CD4-positive, alpha-beta memory T cell (primary cell): ENCODE data around the gene TUBG1. TPM values are rescaled to one million over a fixed set of nuclear protein-coding genes. Genes with fewer than 3 reads are reported as not detected.

Source experiments
- CTCF ChIA-PET: fragments of 350-600 bp; sonication (Branson Sonifier 250); formaldehyde crosslinking; loops from one replicate; lab custom pipeline; 2021; ENCODE audit warnings: inconsistent platforms; ENCODE audit not compliant: partially characterized antibody; lab: Charles Lee
- POLR2A ChIA-PET: fragments of 350-600 bp; sonication (Branson Sonifier 250); formaldehyde crosslinking; loops from one replicate; lab custom pipeline; 2021; ENCODE audit not compliant: partially characterized antibody; lab: Charles Lee
- DNase-seq, 5 donors: peaks; one replicate each; pipeline versions ENCODE4 v3.0.0 to v3.0.0-alpha.2; 2020 to 2022; ENCODE audit warnings: mixed read lengths in 1 of 5
- H3K27ac ChIP-seq: one replicate; pipeline ENCODE4 v1.7.0; 2013; ENCODE audit warnings: low read depth, low read length
- H3K27me3 ChIP-seq: 2 replicates; pipeline ENCODE4 v1.7.0; 2013; ENCODE audit warnings: mild to moderate bottlenecking, low read length, moderate library complexity; ENCODE audit not compliant: insufficient read depth
- H3K36me3 ChIP-seq: 2 replicates; pipeline ENCODE4 v1.7.0; 2013; ENCODE audit warnings: mild to moderate bottlenecking, low read length, moderate library complexity; ENCODE audit not compliant: insufficient read depth
- H3K4me1 ChIP-seq: 2 replicates; pipeline ENCODE4 v1.7.0; 2013; ENCODE audit warnings: mild to moderate bottlenecking, low read length, moderate library complexity; ENCODE audit not compliant: insufficient read depth
- H3K4me3 ChIP-seq, 2 donors: one replicate each; pipeline ENCODE4 v1.7.0; 2013; ENCODE audit warnings: low read length in 2 of 2, mild to moderate bottlenecking in 1 of 2
- H3K9me3 ChIP-seq, 2 donors: one replicate each; pipeline ENCODE4 v1.7.0; 2013; ENCODE audit warnings: low read length in 2 of 2, control low read depth in 1 of 2; ENCODE audit not compliant: control insufficient read depth in 1 of 2
- H3K27ac Mint-ChIP-seq, 7 donors: one replicate each; pipeline ENCODE4 v1.8.0; 2020 to 2021; ENCODE audit warnings: mixed read lengths in 7 of 7, mild to moderate bottlenecking in 6 of 7, inconsistent platforms in 3 of 7, moderate library complexity in 3 of 7
- H3K27me3 Mint-ChIP-seq, 2 donors: one replicate each; pipeline ENCODE4 v1.8.0; 2020 to 2021; ENCODE audit warnings: mixed read lengths in 2 of 2
- H3K36me3 Mint-ChIP-seq, 2 donors: one replicate each; pipeline ENCODE4 v1.8.0; 2020 to 2021; ENCODE audit warnings: mixed read lengths in 2 of 2, inconsistent platforms in 1 of 2, mild to moderate bottlenecking in 1 of 2
- H3K4me1 Mint-ChIP-seq, 4 donors: one replicate each; pipeline ENCODE4 v1.8.0; 2020 to 2021; ENCODE audit warnings: mixed read lengths in 4 of 4, mild to moderate bottlenecking in 1 of 4
- H3K4me3 Mint-ChIP-seq, 8 donors: one replicate each; pipeline ENCODE4 v1.8.0; 2020 to 2021; ENCODE audit warnings: mixed read lengths in 8 of 8, mild to moderate bottlenecking in 7 of 8, moderate library complexity in 6 of 8, inconsistent platforms in 3 of 8
- H3K9me3 Mint-ChIP-seq, 8 donors: one replicate each; pipeline ENCODE4 v1.8.0; 2020 to 2021; ENCODE audit warnings: mixed read lengths in 8 of 8, mild to moderate bottlenecking in 5 of 8, inconsistent platforms in 3 of 8, moderate library complexity in 1 of 8
- intact Hi-C: fragments of 100-400 bp; cut with micrococcal nuclease; formaldehyde crosslinking; loops from one replicate; pipeline ENCODE4 v1.15.1; 2023
- polyA plus RNA-seq, 2 donors: library from polyadenylated mRNA; unstranded; fragments of 300-500 nt; fragmentation: Illumina TruSeq; gene quantifications; one replicate each; pipeline ENCODE4 v1.2.3, GENCODE V29; 2021
- total RNA-seq, 2 experiments: library from RNA; stranded (reverse); gene quantifications; one replicate each; pipeline ENCODE4 v1.2.3, GENCODE V29; 2021

The TUBG1 gene
- total and polyA plus RNA-seq, 4 experiments from 2014 or later: 6.4 to 16.5 (median 13.2) TPM

DNA sequence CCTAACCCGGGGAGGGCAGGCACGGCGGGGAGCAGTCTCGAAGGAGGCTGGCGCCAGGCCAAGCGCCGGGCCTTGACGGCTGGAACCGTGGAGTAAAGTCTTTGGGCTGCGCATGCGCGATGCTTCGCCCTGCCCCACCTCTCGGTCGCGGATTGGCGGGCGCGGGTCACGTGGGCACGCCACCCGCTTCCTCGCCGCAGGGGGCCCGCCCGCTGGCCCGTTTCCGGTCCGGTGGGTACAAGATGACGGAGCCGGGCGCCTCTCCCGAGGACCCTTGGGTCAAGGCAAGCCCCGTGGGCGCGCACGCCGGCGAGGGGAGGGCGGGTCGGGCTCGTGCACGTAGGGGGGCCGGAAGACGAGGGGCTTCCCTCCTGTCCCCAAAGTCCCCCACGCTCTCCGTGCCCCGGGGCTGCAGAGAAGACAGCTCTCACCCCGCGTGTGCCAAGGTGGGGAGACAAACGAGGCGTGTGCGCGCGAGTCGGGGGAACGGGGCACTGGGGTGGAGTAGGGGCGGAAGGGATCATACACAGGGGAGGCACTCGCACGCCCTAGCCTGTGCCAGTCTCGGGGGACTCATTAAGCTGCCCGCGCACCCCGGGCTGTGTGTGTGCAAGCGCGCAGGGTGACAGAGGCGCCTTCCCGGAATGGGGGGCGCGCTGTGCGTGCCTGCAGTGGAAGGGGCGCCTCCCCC is 42.5 kb upstream of the TUBG1 start, which contains the start of gene MLX:
MLX (plus strand) TSS at position 218 of the 691 bp plus-strand sequence; CDS start at position 243, 25 bp downstream.
- POLR2A ChIA-PET: interaction anchor here (0.7 to 6.3 kb wide), 12 partner anchors 8 to 794 kb away, joined by 3 to 73 read pairs (median 6); partner anchors contain the start of genes NAGLU, PSMC3IP, RETREG3 and TUBG1
- CTCF ChIA-PET: interaction anchor here (0.8 to 4.5 kb wide), 4 partner anchors 9 to 37 kb away, joined by 3 to 37 read pairs (median 4); partner anchors contain the start of genes NAGLU and PSMC3IP
- Mint-ChIP-seq H3K27me3 (no peaks in the 10 kb centered on the region), H3K4me3 (peak within 1 kb of the TSS; percentile 94 to 98 (median 96)), H3K4me1 (peaks cover 13 to 65% (median 42%) of the 10 kb centered on the region in 4 donors), H3K27ac (peak within 1 kb of the TSS; percentile 95 to 98 (median 96)), H3K36me3 (peaks cover 21 to 65% of the 10 kb centered on the region in 2 donors), H3K9me3 (no peaks in the 10 kb centered on the region)
- Histone ChIP-seq H3K27me3 (no peaks in the 10 kb centered on the region), H3K9me3 (no peaks in the 10 kb centered on the region), H3K4me1 (peaks cover 56% of the 10 kb centered on the region), H3K36me3 (peaks cover 58% of the 10 kb centered on the region), H3K4me3 (peak within 1 kb of the TSS; percentile 89 to 97), H3K27ac (peak within 1 kb of the TSS; percentile 79)
- peak; percentile 90 to 91 (median 90) for DNase-seq
- intact Hi-C loops: loop anchor here (1.0 kb wide), 1 partner anchor 10 kb away; the partner anchor contains the start of gene PSMC3IP

DNA sequence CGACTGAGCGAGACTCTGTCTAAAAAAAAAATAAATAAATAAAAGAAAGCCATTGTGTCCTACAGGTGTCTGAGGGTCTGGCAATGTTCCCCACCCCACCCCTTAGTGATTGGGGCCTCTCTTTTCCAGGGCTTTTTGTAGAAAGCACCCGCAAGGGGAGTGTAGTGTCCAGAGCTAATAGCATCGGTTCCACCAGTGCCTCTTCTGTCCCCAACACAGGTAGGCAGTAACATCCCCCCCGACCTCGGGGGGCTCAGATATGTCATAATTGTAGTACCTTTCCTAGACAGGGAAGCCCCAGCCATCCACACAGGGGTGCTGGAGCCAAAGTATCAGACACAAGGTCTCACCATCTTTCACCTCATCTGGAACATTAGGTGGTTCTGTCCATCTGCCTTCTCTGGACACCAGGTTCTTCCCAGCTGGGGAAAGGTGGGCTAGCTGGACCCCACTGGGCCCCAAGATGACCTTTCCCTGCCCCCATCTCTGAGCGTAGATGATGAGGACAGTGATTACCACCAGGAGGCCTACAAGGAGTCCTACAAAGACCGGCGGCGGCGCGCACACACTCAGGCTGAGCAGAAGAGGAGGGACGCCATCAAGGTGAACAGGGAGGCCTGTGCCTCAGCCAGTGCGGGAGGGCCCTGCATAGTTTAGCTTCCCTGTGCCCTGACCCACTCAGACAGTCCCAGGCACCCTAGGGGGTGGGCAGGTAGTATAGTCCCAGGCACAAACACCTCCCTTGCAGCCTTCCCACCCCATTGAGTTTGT is 41.0 kb upstream of the TUBG1 start:
- Histone ChIP-seq H3K27me3 (no peaks in the 10 kb centered on the region), H3K4me3 (no peak overlapping the region), H3K36me3 (peaks cover 72% of the 10 kb centered on the region), H3K9me3 (no peaks in the 10 kb centered on the region), H3K4me1 (peaks cover 46% of the 10 kb centered on the region), H3K27ac (no peak overlapping the region)
- no peak for DNase-seq
- H3K9me3 Mint-ChIP-seq: no peaks in the 10 kb centered on the region
- peaks cover 28 to 75% of the 10 kb centered on the region in 2 donors for H3K36me3 Mint-ChIP-seq
- H3K27me3 Mint-ChIP-seq: no peaks in the 10 kb centered on the region
- H3K27ac Mint-ChIP-seq: peak overlapping the region in 6 of 7 donors; percentile 41 to 96 (median 58)
- H3K4me3 Mint-ChIP-seq: peak overlapping the region; percentile 20 to 98 (median 57)
- POLR2A ChIA-PET: interaction anchor here (1.3 to 6.3 kb wide), 5 partner anchors 9 to 40 kb away, joined by 3 to 73 read pairs (median 19); partner anchors contain the start of genes NAGLU, PSMC3IP, RETREG3 and TUBG1
- CTCF ChIA-PET: interaction anchor here (1.0 to 4.5 kb wide), 2 partner anchors 10 to 38 kb away, joined by 3 to 37 read pairs; partner anchors contain the start of gene PSMC3IP
- intact Hi-C loops: no loop called here
- peaks cover 15 to 58% (median 33%) of the 10 kb centered on the region in 4 donors for H3K4me1 Mint-ChIP-seq

DNA sequence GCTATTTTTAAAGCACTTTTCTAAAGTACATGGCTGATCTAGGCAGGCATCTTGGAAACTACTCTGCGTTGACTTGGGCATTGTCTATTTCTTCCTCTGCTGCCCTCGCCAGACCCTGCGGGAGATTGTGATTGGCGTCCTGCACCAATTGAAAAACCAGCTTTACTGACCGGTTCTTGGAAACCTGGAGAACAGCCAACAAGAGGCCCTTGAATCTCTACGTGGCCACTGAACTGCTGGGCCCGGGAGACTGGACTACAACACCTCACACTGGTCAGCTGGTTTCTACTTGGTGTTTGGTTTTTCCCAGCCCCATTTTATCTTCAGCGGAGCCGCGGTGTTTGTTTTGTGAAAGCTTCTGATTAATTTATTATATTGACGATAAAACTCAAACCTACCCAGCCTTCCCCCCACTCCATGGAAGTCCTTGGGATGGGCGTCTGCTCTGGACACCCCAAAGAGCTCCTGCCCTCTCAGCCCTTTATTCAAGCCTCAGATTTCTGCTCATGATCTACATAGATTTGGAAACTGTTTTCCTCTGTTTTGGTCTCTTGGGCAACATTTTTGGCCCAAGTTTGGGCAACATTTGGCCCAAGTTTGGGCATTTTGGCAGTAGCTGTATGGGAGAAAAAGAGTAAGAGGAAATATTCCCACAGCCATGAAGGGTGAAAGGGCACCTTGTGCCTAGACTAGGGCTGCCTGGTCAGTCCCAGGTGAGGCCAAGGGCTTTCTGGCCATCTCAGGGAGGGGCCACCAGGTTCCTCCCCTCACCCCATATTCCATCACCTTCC is 37.9 kb upstream of the TUBG1 start:
- no peaks in the 10 kb centered on the region for H3K9me3 Mint-ChIP-seq
- H3K4me3 Mint-ChIP-seq: peak overlapping the region in 1 of 8 donors; percentile 39
- Histone ChIP-seq H3K36me3 (peaks cover 53% of the 10 kb centered on the region), H3K27ac (no peak overlapping the region), H3K4me1 (peaks cover 28% of the 10 kb centered on the region), H3K9me3 (no peaks in the 10 kb centered on the region), H3K27me3 (no peaks in the 10 kb centered on the region), H3K4me3 (no peak overlapping the region)
- DNase-seq: no peak
- intact Hi-C loops: no loop called here
- no peak overlapping the region for H3K27ac Mint-ChIP-seq
- peaks cover 16 to 42% (median 28%) of the 10 kb centered on the region in 4 donors for H3K4me1 Mint-ChIP-seq
- no peaks in the 10 kb centered on the region for H3K27me3 Mint-ChIP-seq
- H3K36me3 Mint-ChIP-seq: peaks cover 34 to 67% of the 10 kb centered on the region in 2 donors
- POLR2A ChIA-PET: interaction anchor here (0.6 kb wide), 1 partner anchor 142 kb away, joined by 3 read pairs; no protein-coding TSS in a partner anchor
- CTCF ChIA-PET: interaction anchor here (0.8 to 1.7 kb wide), 2 partner anchors 8 to 23 kb away, joined by 3 to 4 read pairs; no protein-coding TSS in a partner anchor

DNA sequence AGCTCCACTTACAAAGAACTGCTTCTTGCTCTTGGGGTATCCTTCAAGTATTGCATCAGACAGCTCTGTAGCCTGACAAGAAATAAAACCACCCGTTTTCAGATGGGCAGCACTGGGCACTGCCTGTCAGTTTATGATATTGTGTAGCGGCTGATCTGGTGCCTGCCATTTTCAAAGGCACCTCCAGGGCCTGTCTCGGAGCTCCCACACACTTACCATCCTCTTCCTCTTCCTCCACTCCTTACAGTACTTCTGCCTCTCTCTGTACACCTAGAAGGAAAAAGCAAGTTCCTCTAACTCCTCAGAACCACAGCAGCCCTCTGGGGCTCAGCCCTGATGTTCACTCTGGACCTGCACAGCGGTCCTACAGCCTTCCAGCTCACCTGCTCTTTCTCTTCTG is 36.4 kb upstream of the TUBG1 start:
- no peak overlapping the region for H3K4me3 ChIP-seq
- no peaks in the 10 kb centered on the region for H3K27me3 ChIP-seq
- H3K36me3 ChIP-seq: peaks cover 53% of the 10 kb centered on the region
- Mint-ChIP-seq H3K9me3 (no peaks in the 10 kb centered on the region), H3K27ac (peak overlapping the region in 2 of 7 donors; percentile 46 to 81), H3K27me3 (no peaks in the 10 kb centered on the region), H3K4me1 (peaks cover 17 to 49% (median 28%) of the 10 kb centered on the region in 4 donors), H3K36me3 (peaks cover 34 to 62% of the 10 kb centered on the region in 2 donors), H3K4me3 (peak overlapping the region in 1 of 8 donors; percentile 29)
- H3K4me1 ChIP-seq: peaks cover 26% of the 10 kb centered on the region
- no peak overlapping the region for H3K27ac ChIP-seq
- CTCF ChIA-PET: interaction anchor here (1.4 kb wide), 1 partner anchor 25 kb away, joined by 4 read pairs; no protein-coding TSS in a partner anchor
- POLR2A ChIA-PET: interaction anchor here (1.3 to 3.0 kb wide), 2 partner anchors 36 to 185 kb away, joined by 4 to 9 read pairs; partner anchors contain the start of genes RETREG3, STAT3 and TUBG1
- DNase-seq: no peak
- intact Hi-C loops: no loop called here
- H3K9me3 ChIP-seq: no peaks in the 10 kb centered on the region

- peaks cover 21% of the 10 kb centered on the region for H3K4me1 ChIP-seq
- no peak overlapping the region for H3K27ac ChIP-seq
- ChIA-PET POLR2A (interaction anchor here (1.7 to 3.0 kb wide), 2 partner anchors 9 to 34 kb away, joined by 3 to 9 read pairs; partner anchors contain the start of genes RETREG3 and TUBG1), CTCF (interaction anchor here (0.8 kb wide), 1 partner anchor 11 kb away, joined by 3 read pairs; no protein-coding TSS in a partner anchor)
- intact Hi-C loops: no loop called here
- no peaks in the 10 kb centered on the region for H3K27me3 Mint-ChIP-seq
- H3K4me3 ChIP-seq: no peak overlapping the region
- peak overlapping the region in 1 of 7 donors; percentile 65 for H3K27ac Mint-ChIP-seq
- peaks cover 18 to 47% (median 24%) of the 10 kb centered on the region in 4 donors for H3K4me1 Mint-ChIP-seq
- peaks cover 31 to 59% of the 10 kb centered on the region in 2 donors for H3K36me3 Mint-ChIP-seq
- no peaks in the 10 kb centered on the region for H3K9me3 Mint-ChIP-seq
- no peaks in the 10 kb centered on the region for H3K27me3 ChIP-seq
- no peak overlapping the region for H3K4me3 Mint-ChIP-seq
- DNase-seq: no peak
- no peaks in the 10 kb centered on the region for H3K9me3 ChIP-seq
- peaks cover 43% of the 10 kb centered on the region for H3K36me3 ChIP-seq
Observed at GRCh38 chr17:42574463-42574862, 35.0 kb upstream of the TUBG1 start.

GRCh38 chr17:42577140-42577531 is 32.3 kb upstream of the TUBG1 start:
- Histone ChIP-seq H3K9me3 (no peaks in the 10 kb centered on the region), H3K27me3 (no peaks in the 10 kb centered on the region), H3K4me3 (peak overlapping the region; percentile 83 to 100), H3K4me1 (peaks cover 17% of the 10 kb centered on the region), H3K36me3 (peaks cover 34% of the 10 kb centered on the region), H3K27ac (peak overlapping the region; percentile 84)
- intact Hi-C loops: loop anchor here (1.0 to 5.0 kb wide), 5 partner anchors 10 to 45 kb away; partner anchors contain the start of genes COASY, MLX, RETREG3 and TUBG1
- H3K36me3 Mint-ChIP-seq: peaks cover 14 to 56% of the 10 kb centered on the region in 2 donors
- peak overlapping the region; percentile 9 to 90 (median 81) for H3K27ac Mint-ChIP-seq
- H3K27me3 Mint-ChIP-seq: no peaks in the 10 kb centered on the region
- peak overlapping the region; percentile 96 to 99 (median 99) for H3K4me3 Mint-ChIP-seq
- peaks cover 18 to 44% (median 23%) of the 10 kb centered on the region in 4 donors for H3K4me1 Mint-ChIP-seq
- no peak for DNase-seq
- POLR2A ChIA-PET: interaction anchor here (0.6 to 5.1 kb wide), 18 partner anchors 10 to 421 kb away, joined by 3 to 73 read pairs (median 6); partner anchors contain the start of genes COASY, HSD17B1, MLX and NAGLU
- H3K9me3 Mint-ChIP-seq: peaks cover 0 to 3% (median 0%) of the 10 kb centered on the region in 8 donors
- CTCF ChIA-PET: interaction anchor here (1.1 to 4.3 kb wide), 12 partner anchors 10 to 421 kb away, joined by 3 to 64 read pairs (median 13); partner anchors contain the start of genes COASY, RETREG3, RPL27 and TUBG1
